Calu3 (cell line): ENCODE results near the gene TMEM147. TPM values are rescaled to one million over a fixed set of nuclear protein-coding genes. Genes with fewer than 3 reads are reported as not detected.

Source experiments
- BruUV-seq: library from RNA; stranded (reverse); fragments of 400-500 nt; replicated peaks from 2 replicates; lab custom pipeline; 2021; lab: Mats Ljungman, UMichigan
- CTCF ChIA-PET: fragments of 300-600 bp; sonication (Branson Sonifier 250); formaldehyde crosslinking; loops from one replicate; lab custom pipeline; 2022; ENCODE audit warnings: antibody characterized with exemption; lab: Charles Lee
- DNase-seq: peaks from one replicate; pipeline ENCODE4 v3.0.0; 2022
- H3K27ac Mint-ChIP-seq: one replicate; pipeline ENCODE4 v1.8.0; 2022; ENCODE audit warnings: mixed read lengths; ENCODE audit not compliant: unreplicated experiment
- H3K27me3 Mint-ChIP-seq: one replicate; pipeline ENCODE4 v1.8.0; 2022; ENCODE audit warnings: mixed read lengths; ENCODE audit not compliant: unreplicated experiment
- H3K36me3 Mint-ChIP-seq: one replicate; pipeline ENCODE4 v1.8.0; 2022; ENCODE audit warnings: mild to moderate bottlenecking, moderate library complexity, mixed read lengths; ENCODE audit not compliant: insufficient read depth, unreplicated experiment
- H3K4me1 Mint-ChIP-seq: one replicate; pipeline ENCODE4 v1.8.0; 2022; ENCODE audit warnings: mild to moderate bottlenecking, low read depth, mixed read lengths; ENCODE audit not compliant: unreplicated experiment
- H3K4me3 Mint-ChIP-seq: one replicate; pipeline ENCODE4 v1.8.0; 2022; ENCODE audit warnings: mild to moderate bottlenecking, low read depth, moderate library complexity, mixed read lengths; ENCODE audit not compliant: unreplicated experiment
- H3K9me3 Mint-ChIP-seq: one replicate; pipeline ENCODE4 v1.8.0; 2022; ENCODE audit warnings: low read depth, mixed read lengths; ENCODE audit not compliant: unreplicated experiment
- intact Hi-C: fragments of 100-400 bp; cut with micrococcal nuclease; formaldehyde crosslinking; loops from one replicate; pipeline ENCODE4 v1.10.0; 2022; ENCODE audit not compliant: unreplicated experiment
- total RNA-seq: library from RNA; stranded (reverse); gene quantifications from 2 replicates; pipeline ENCODE4 v1.2.3, GENCODE V29; 2022
- TF ChIP-seq, protein P1 (sequence below): fragments of 200-600 bp; IDR thresholded peaks from one replicate; pipeline ENCODE4 v1.8.0; 2022; ENCODE audit warnings: antibody characterized with exemption; ENCODE audit not compliant: unreplicated experiment

Gene TMEM147
- total RNA-seq, 1 experiment from 2014 or later = 118 TPM

DNA sequence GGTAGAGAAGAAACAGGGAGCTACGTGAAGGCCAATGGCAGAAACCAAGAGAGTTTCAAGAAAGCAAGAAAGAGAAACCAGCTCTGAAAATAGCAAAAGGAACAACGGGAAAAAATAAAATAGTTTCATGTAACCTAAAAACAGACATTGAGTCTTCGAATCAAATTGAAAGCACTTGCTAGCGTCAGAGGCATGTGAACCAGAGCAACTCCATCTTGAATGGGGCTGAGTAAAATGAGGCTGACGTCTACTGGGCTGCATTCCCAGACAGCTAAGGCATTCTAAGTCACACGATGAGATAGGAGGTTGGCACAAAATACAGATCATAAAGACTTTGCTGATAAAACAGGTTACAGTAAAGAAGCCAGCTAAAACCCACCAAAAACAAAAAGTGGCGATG, 33.3 kb downstream of the TMEM147 start:
- CTCF ChIA-PET = no interaction called here
- Mint-ChIP-seq H3K4me1 (no peaks in the 10 kb centered on the region), H3K27ac (no peak overlapping the region), H3K9me3 (peaks cover 13% of the 10 kb centered on the region), H3K27me3 (peaks cover 34% of the 10 kb centered on the region), H3K36me3 (no peaks in the 10 kb centered on the region), H3K4me3 (no peak overlapping the region)
- no peak for DNase-seq
- intact Hi-C loops = no loop called here
- no TSS peak for BruUV-seq
- TF ChIP-seq, protein P1, sequence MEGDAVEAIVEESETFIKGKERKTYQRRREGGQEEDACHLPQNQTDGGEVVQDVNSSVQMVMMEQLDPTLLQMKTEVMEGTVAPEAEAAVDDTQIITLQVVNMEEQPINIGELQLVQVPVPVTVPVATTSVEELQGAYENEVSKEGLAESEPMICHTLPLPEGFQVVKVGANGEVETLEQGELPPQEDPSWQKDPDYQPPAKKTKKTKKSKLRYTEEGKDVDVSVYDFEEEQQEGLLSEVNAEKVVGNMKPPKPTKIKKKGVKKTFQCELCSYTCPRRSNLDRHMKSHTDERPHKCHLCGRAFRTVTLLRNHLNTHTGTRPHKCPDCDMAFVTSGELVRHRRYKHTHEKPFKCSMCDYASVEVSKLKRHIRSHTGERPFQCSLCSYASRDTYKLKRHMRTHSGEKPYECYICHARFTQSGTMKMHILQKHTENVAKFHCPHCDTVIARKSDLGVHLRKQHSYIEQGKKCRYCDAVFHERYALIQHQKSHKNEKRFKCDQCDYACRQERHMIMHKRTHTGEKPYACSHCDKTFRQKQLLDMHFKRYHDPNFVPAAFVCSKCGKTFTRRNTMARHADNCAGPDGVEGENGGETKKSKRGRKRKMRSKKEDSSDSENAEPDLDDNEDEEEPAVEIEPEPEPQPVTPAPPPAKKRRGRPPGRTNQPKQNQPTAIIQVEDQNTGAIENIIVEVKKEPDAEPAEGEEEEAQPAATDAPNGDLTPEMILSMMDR = no peak

DNA sequence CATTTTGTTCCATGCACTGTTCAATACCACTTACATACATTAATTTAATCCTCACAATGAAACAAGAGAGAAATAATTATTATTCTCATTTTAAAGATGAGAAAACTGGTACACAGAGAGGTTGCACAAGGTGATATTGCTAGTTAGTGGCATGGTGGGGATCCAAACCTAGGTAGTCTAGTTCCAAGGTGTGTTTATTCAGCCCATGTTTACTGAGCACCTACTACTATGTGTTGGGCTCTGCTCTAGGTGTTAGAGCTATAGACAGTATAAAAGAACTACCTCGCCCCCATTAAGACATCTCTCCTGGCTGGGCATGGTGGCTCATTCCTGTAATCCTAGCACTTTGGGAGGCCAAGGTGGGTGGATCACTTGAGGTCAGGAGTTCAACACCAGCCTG, 37.3 kb downstream of the TMEM147 start:
- no peaks in the 10 kb centered on the region for H3K36me3 Mint-ChIP-seq
- CTCF ChIA-PET = no interaction called here
- TF ChIP-seq, protein P1 = no peak
- H3K4me1 Mint-ChIP-seq = no peaks in the 10 kb centered on the region
- H3K9me3 Mint-ChIP-seq = peaks cover 5% of the 10 kb centered on the region
- no peak overlapping the region for H3K4me3 Mint-ChIP-seq
- intact Hi-C loops = no loop called here
- no peak overlapping the region for H3K27ac Mint-ChIP-seq
- no peak for DNase-seq
- H3K27me3 Mint-ChIP-seq = peaks cover 53% of the 10 kb centered on the region
- BruUV-seq = no TSS peak

DNA sequence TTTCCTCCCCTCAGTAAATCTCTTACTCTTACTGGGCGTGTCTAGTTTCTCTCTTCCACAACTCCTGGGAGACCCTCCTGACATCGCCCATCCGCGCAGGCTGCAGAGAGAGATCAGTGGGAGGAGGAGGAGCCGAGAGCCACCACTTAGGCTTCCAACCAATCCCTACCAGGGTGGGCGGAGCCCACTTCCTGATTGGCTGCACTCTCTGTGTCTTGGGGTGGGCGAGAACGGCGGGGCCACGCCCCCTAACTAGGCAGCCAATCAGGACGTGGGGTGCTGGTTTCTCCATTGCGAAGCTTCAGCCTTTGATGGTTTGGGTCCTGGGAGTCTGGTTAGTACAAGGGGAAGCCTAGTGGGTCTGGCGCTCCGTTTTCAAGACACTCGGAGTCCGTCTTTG, 40.4 kb downstream of the TMEM147 start, which contains the start of gene PMIS2:
Gene PMIS2, plus strand, starts transcription at position 326 of the 400 bp plus-strand sequence. CDS start 87 bp downstream, outside the sequence.
- Mint-ChIP-seq H3K27me3 (peaks cover 68% of the 10 kb centered on the region), H3K27ac (no peak within 1 kb of the TSS), H3K9me3 (peaks cover 5% of the 10 kb centered on the region), H3K36me3 (no peaks in the 10 kb centered on the region), H3K4me1 (no peaks in the 10 kb centered on the region), H3K4me3 (no peak within 1 kb of the TSS)
- intact Hi-C loops = no loop called here
- no TSS peak for BruUV-seq
- CTCF ChIA-PET = interaction anchor here (0.5 kb wide), 1 partner anchor 18 kb away, joined by 8 read pairs; no protein-coding TSS in a partner anchor
- DNase-seq = no peak
- TF ChIP-seq, protein P1 = no peak

DNA sequence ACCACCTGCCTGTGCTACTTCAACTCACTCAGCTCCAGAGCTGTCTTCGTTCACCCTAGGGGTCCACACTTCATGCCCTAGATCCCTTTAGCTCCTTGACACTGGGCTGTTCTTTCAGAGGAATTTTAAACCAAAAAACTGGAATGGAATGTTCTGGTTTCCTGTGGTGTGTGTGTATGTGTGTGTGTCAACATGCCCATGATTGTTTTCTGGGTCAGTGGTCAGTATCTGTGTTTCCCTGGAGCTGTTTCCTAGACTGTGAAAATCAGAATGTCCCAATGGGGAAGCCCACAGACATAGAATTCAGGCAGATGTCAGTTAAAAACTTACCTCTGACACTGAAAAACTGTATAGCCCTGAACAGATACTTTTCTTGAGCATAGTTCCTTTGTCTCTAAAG, 41.9 kb downstream of the TMEM147 start:
- Mint-ChIP-seq H3K27me3 (peaks cover 68% of the 10 kb centered on the region), H3K4me3 (no peak overlapping the region), H3K27ac (no peak overlapping the region), H3K36me3 (no peaks in the 10 kb centered on the region), H3K9me3 (peaks cover 5% of the 10 kb centered on the region), H3K4me1 (no peaks in the 10 kb centered on the region)
- CTCF ChIA-PET = no interaction called here
- DNase-seq = no peak
- no TSS peak for BruUV-seq
- intact Hi-C loops = no loop called here
- TF ChIP-seq, protein P1 = no peak
